ENCODE data around the gene PLPPR1.

GRCh38 chr9:100989731-100990130, 38.8 kb upstream of the PLPPR1 start:
- TF ChIP-seq CTCF (conservative IDR thresholded peaks at IDR 0.05; ENCODE audit: low read length) (no peak), EZH2phosphoT487 (IDR thresholded peaks at IDR 0.05; ENCODE audit: borderline replicate concordance) (no peak)

All from Loucy (cell line).